ENCODE measurements around the gene DDX20.
A peak's percentile ranks its signal among the peaks of the same experiment; 100 is the strongest.

Gene DDX20

DNA sequence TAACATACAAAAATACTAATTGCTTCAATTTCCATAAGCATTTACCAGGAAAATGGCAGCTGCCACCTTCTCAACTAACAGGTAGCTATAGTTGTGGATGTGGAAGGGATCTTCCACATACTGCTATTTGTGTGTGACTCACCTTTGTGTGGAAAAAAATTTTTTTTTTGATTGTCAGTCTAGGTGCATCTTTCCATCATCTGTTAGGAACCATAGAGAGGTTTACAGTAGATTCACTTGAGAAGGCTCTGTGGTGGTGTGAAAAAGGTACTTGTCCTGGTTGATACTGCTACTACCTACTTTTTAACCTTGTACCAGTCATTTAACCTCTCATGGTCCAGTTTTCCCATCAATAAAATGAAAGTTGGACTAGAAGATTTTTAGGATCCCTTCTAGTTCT lies 12.9 kb downstream of the DDX20 start:
- DNase-seq (ENCODE audit: low spot score) = no peak
- TF ChIP-seq, protein P1, sequence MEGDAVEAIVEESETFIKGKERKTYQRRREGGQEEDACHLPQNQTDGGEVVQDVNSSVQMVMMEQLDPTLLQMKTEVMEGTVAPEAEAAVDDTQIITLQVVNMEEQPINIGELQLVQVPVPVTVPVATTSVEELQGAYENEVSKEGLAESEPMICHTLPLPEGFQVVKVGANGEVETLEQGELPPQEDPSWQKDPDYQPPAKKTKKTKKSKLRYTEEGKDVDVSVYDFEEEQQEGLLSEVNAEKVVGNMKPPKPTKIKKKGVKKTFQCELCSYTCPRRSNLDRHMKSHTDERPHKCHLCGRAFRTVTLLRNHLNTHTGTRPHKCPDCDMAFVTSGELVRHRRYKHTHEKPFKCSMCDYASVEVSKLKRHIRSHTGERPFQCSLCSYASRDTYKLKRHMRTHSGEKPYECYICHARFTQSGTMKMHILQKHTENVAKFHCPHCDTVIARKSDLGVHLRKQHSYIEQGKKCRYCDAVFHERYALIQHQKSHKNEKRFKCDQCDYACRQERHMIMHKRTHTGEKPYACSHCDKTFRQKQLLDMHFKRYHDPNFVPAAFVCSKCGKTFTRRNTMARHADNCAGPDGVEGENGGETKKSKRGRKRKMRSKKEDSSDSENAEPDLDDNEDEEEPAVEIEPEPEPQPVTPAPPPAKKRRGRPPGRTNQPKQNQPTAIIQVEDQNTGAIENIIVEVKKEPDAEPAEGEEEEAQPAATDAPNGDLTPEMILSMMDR (conservative IDR thresholded peaks at IDR 0.05; ENCODE audit: low read depth) = no peak
- no peak overlapping the region for H3K27ac ChIP-seq
- POLR2A ChIA-PET (ENCODE audit: low non-redundant PET) = no interaction called here
- CTCF ChIA-PET = interaction anchor here (0.6 to 1.5 kb wide), 5 partner anchors 26 to 427 kb away, joined by 3 to 25 read pairs (median 3); no protein-coding TSS in a partner anchor

DNA sequence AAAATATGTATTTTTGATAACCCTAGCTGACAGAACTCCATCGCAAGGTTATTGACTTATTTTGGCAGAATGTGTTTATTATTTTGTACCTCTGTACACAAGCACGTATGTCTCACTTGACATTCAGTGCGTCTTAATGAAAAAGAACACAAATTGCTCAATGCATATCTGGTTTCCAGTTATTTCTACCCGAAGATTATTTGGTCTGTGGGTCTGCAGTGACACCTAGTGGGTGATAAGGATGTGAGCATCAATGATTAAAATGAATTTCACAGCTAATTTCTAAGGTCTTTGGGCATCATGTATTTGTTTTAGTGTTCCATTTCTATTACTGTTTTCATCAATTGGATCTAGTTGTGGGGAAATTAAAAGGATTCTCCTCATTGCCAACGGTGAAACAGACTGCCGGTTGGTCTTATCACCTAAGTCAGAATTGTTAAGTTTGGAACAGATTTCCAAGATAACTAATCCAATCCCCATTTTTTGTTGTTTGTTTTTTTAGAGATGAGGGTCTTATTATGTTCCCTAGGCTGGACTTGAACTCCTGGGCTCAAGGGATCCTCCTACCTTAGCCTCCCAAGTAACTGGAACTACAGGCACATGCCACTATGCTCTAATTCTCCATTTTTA lies 13.9 kb downstream of the DDX20 start:
- TF ChIP-seq, protein P1 (conservative IDR thresholded peaks at IDR 0.05; ENCODE audit: low read depth) = peak; percentile 88
- no peak overlapping the region for H3K27ac ChIP-seq
- DNase-seq (ENCODE audit: low spot score) = peak; percentile 60
- CTCF ChIA-PET = interaction anchor here (0.5 to 1.6 kb wide), 11 partner anchors 9 to 841 kb away, joined by 3 to 25 read pairs (median 4); no protein-coding TSS in a partner anchor
- POLR2A ChIA-PET (ENCODE audit: low non-redundant PET) = no interaction called here

GRCh38 chr1:111770916-111771315 lies 15.2 kb downstream of the DDX20 start:
- CTCF ChIA-PET = no interaction called here
- DNase-seq (ENCODE audit: low spot score) = no peak
- TF ChIP-seq, protein P1 (conservative IDR thresholded peaks at IDR 0.05; ENCODE audit: low read depth) = no peak
- POLR2A ChIA-PET (ENCODE audit: low non-redundant PET) = no interaction called here
- no peak overlapping the region for H3K27ac ChIP-seq

- CTCF ChIA-PET = no interaction called here
- no peak overlapping the region for H3K27ac ChIP-seq
- POLR2A ChIA-PET (ENCODE audit: low non-redundant PET) = no interaction called here
- no peak for DNase-seq (ENCODE audit: low spot score)
- TF ChIP-seq, protein P1 (conservative IDR thresholded peaks at IDR 0.05; ENCODE audit: low read depth) = no peak
Observed at GRCh38 chr1:111775966-111776365, 20.3 kb downstream of the DDX20 start.

DNA sequence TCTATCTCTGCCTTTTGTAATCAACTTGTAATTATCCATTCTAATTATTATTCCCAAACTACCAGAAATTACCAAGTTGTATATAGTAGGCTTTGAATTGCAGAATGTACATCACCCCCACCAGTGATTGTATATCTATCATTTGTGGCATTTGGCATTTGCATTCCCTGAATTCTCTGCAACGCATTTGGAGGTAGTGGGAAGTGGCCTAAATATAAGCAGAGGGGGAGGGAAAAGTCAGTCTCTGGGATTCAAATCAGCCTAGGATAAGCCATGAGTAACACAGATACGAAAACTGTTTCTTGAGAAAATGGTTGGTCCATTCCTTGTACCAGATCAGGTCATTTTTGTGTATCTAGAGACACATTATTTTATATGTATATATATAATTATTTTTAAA lies 20.7 kb downstream of the DDX20 start:
- ChIA-PET CTCF (no interaction called here), POLR2A (ENCODE audit: low non-redundant PET) (no interaction called here)
- TF ChIP-seq, protein P1 (conservative IDR thresholded peaks at IDR 0.05; ENCODE audit: low read depth) = no peak
- DNase-seq (ENCODE audit: low spot score) = no peak
- H3K27ac ChIP-seq = no peak overlapping the region

DNA sequence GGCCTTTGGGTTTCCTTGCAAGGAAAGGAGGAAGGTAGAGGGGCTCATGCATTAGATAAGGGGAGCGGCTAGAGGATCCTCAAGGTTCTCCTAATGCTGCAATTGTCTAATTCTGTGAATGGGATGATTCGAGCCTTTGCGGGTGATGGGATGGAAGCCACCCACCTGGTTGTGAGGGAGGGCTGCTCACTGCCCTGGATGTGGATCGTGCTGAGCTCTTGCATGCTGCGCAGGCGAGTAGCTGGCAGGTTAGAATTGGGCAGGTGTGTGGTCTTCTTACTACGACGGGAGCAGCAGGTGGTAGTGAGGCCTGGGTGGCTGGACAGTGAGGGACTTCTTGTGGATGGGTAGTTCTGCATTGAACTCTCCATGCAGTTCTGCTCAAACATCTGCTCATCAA lies 21.2 kb downstream of the DDX20 start:
- DNase-seq (ENCODE audit: low spot score) = no peak
- POLR2A ChIA-PET (ENCODE audit: low non-redundant PET) = no interaction called here
- CTCF ChIA-PET = no interaction called here
- no peak overlapping the region for H3K27ac ChIP-seq
- TF ChIP-seq, protein P1 (conservative IDR thresholded peaks at IDR 0.05; ENCODE audit: low read depth) = no peak

All from RWPE1 (cell line).